ENCODE results near the gene UPF3B.
A peak's percentile ranks its signal among the peaks of the same experiment; 100 is the strongest.

Gene UPF3B

GRCh38 chrX:119887721-119888425, 35.1 kb upstream of the UPF3B start:
- POLR2A ChIA-PET = interaction anchor here (0.6 to 1.7 kb wide), 7 partner anchors 10 to 96 kb away, joined by 3 to 15 read pairs (median 4); partner anchors contain the start of genes NDUFA1, RNF113A, RPL39 and UPF3B
- H3K4me1 ChIP-seq (ENCODE audit: control insufficient read depth, insufficient read depth, low read length) = no peaks in the 10 kb centered on the region
- H3K4me3 ChIP-seq (ENCODE audit: low read depth, low read length) = peak overlapping the region; percentile 30
- CTCF ChIA-PET = interaction anchor here (0.6 to 2.4 kb wide), 17 partner anchors 8 to 426 kb away, joined by 3 to 11 read pairs (median 4); partner anchors contain the start of genes AKAP14, RPL39 and SOWAHD
- H3K27ac ChIP-seq (ENCODE audit: extremely low read depth, low read depth, low read length) = no peak overlapping the region; the same call in 1 of the 2 replicates
- no peaks in the 10 kb centered on the region for H3K36me3 ChIP-seq (ENCODE audit: control insufficient read depth in 2 of 2, insufficient read depth in 1 of 2, low read length in 2 of 2)
- H3K9me3 ChIP-seq (ENCODE audit: control insufficient read depth, insufficient read depth, low read depth, low read length) = no peaks in the 10 kb centered on the region
- TF ChIP-seq ZNF48 (tag by site-specific recombination; IDR thresholded peaks at IDR 0.05) (no peak), ZBTB10 (tag by site-specific recombination; IDR thresholded peaks at IDR 0.05) (peak; percentile 25; the same call in 1 of the 2 replicates), ZNF202 (tag by site-specific recombination; IDR thresholded peaks at IDR 0.05; ENCODE audit: borderline replicate concordance) (no peak), ZNF211 (tag by site-specific recombination; IDR thresholded peaks at IDR 0.05; ENCODE audit: low read depth) (no peak), WT1 (tag by site-specific recombination; IDR thresholded peaks at IDR 0.05) (peak; percentile 29; the same call in 1 of the 2 replicates), IKZF3 (tag by site-specific recombination; IDR thresholded peaks at IDR 0.05) (0 out of 2 replicates have a peak, but pooled peaks have one; percentile 9), KLF7 (tag by site-specific recombination; IDR thresholded peaks at IDR 0.05; ENCODE audit: borderline replicate concordance) (peak; percentile 80), GLIS2 (tag by site-specific recombination; IDR thresholded peaks at IDR 0.05) (peak; percentile 87), PATZ1 (tag by site-specific recombination; IDR thresholded peaks at IDR 0.05) (peak; percentile 78), ZNF521 (tag by site-specific recombination; IDR thresholded peaks at IDR 0.05) (no peak), ZNF146 (tag by site-specific recombination; IDR thresholded peaks at IDR 0.05) (peak; percentile 22; the same call in 1 of the 2 replicates), SP7 (tag by site-specific recombination; IDR thresholded peaks at IDR 0.05) (0 out of 2 replicates have a peak, but pooled peaks have one; percentile 51), ZSCAN30 (tag by site-specific recombination; IDR thresholded peaks at IDR 0.05) (peak; percentile 51), ZNF121 (tag by site-specific recombination; IDR thresholded peaks at IDR 0.05) (peak; percentile 68), ZXDB (tag by site-specific recombination; IDR thresholded peaks at IDR 0.05) (peak; percentile 68), KLF17 (tag by site-specific recombination; IDR thresholded peaks at IDR 0.05) (peak; percentile 35; the same call in 1 of the 2 replicates), ZBTB26 (tag by site-specific recombination; optimal IDR thresholded peaks at IDR 0.05) (peak; percentile 68), ZNF335 (tag by site-specific recombination; conservative IDR thresholded peaks at IDR 0.05) (peak; percentile 84), ZNF600 (tag by site-specific recombination; IDR thresholded peaks at IDR 0.05) (peak; percentile 76; the same call in 1 of the 2 replicates), KLF1 (tag by site-specific recombination; IDR thresholded peaks at IDR 0.05) (peak; percentile 63), SCRT1 (tag by site-specific recombination; IDR thresholded peaks at IDR 0.05; ENCODE audit: borderline replicate concordance) (no peak), SP2 (tag by site-specific recombination; IDR thresholded peaks at IDR 0.05) (peak; percentile 27), ZNF692 (tag by site-specific recombination; IDR thresholded peaks at IDR 0.05) (0 out of 2 replicates have a peak, but pooled peaks have one; percentile 38), ZSCAN18 (tag by site-specific recombination; IDR thresholded peaks at IDR 0.05) (no peak), ZNF501 (tag by site-specific recombination; IDR thresholded peaks at IDR 0.05) (peak; percentile 46; the same call in 1 of the 2 replicates), ZBTB6 (tag by site-specific recombination; IDR thresholded peaks at IDR 0.05) (peak; percentile 63; the same call in 1 of the 2 replicates)
